Sigmoid colon (tissue), 7 donors: Measurements from ENCODE around the gene CRADD. TPM values are rescaled to one million over a fixed set of nuclear protein-coding genes. Genes with fewer than 3 reads are reported as not detected.
"Not testable (repeated sequence)": the region's sequence is repeated elsewhere in the genome, so short reads cannot be mapped to it uniquely, and the experiment has no call there.

ENCODE experiments used
- DNase-seq: peaks from one replicate; pipeline ENCODE4 v3.0.0-alpha.2; 2019
- H3K27ac ChIP-seq, 4 donors: fragments of 200-600 bp; sonication (generic); one replicate each; pipeline ENCODE4 v1.5.1; 2016 to 2019; ENCODE audit warnings: mild to moderate bottlenecking in 1 of 4
- H3K27me3 ChIP-seq, 3 donors: fragments of 200-600 bp; sonication (generic); one replicate each; pipeline ENCODE4 v1.5.1; 2019; ENCODE audit warnings: mild to moderate bottlenecking in 1 of 3
- H3K36me3 ChIP-seq, 4 donors: fragments of 200-600 bp; sonication (generic); one replicate each; pipeline ENCODE4 v1.5.1; 2016 to 2019
- H3K4me1 ChIP-seq, 4 donors: fragments of 200-600 bp; sonication (generic); one replicate each; pipeline ENCODE4 v1.5.1; 2017 to 2019
- H3K4me3 ChIP-seq, 4 donors: fragments of 200-600 bp; sonication (generic); one replicate each; pipeline ENCODE4 v1.5.1; 2017 to 2019; ENCODE audit warnings: mild to moderate bottlenecking in 2 of 4, moderate library complexity in 1 of 4
- H3K9me3 ChIP-seq, 4 donors: fragments of 200-600 bp in 3 of 4; sonication (generic) in 3 of 4; one replicate each; pipeline versions ENCODE4 v1.5.1 to v1.6.1; 2013 to 2019
- EP300 ChIP-seq, 4 donors: sonication (generic); formaldehyde crosslinking; IDR thresholded peaks; one replicate each; pipeline ENCODE4 v1.6.1; 2017; ENCODE audit warnings: antibody characterized with exemption in 4 of 4
- POLR2A ChIP-seq, 2 donors: fragments of 450-650 bp; IDR thresholded peaks; one replicate each; pipeline ENCODE4 v1.6.1; 2016; ENCODE audit warnings: antibody characterized with exemption in 2 of 2, mild to moderate bottlenecking in 2 of 2, moderate library complexity in 2 of 2
- POLR2AphosphoS5 ChIP-seq, 4 donors: sonication (generic); formaldehyde crosslinking; IDR thresholded peaks; one replicate each; pipeline ENCODE4 v1.6.1; 2017; ENCODE audit warnings: antibody characterized with exemption in 4 of 4
- WGBS, 2 donors: extraction: QIAGEN DNeasy Blood & Tissue Kit; methylation state at CpG; one replicate each; pipeline ENCODE4 v1.1.7; 2013; 5-methylcytosine and 5-hydroxymethylcytosine counted together
- intact Hi-C: fragments of 100-400 bp; cut with DNase I; formaldehyde crosslinking; loops from one replicate; pipeline ENCODE4 v1.15.1; 2023
- polyA plus RNA-seq, 3 donors: library from polyadenylated mRNA; stranded (reverse); fragments of 200-250 nt; gene quantifications; one replicate each; pipeline ENCODE4 v1.2.3, GENCODE V29; 2013
- total RNA-seq, 4 donors: library from RNA; depleted of rRNA; stranded (reverse); fragments of >200 nt; gene quantifications; one replicate each; pipeline ENCODE4 v1.1.0, GENCODE V29; 2016
- TF ChIP-seq, protein P1 (sequence below), 4 experiments: fragments of 450-650 bp in 3 of 4; fragments of 200-600 bp in 1 of 4; IDR thresholded peaks; one replicate each; pipeline ENCODE4 v1.5.1; 2016 to 2019; ENCODE audit warnings: antibody characterized with exemption in 4 of 4, mild to moderate bottlenecking in 3 of 4, moderate library complexity in 2 of 4
- donor health status: healthy with polysubstance abuse.
- donor health status: Bipolar disorder and iron deficiency.
- donor health status: healthy.

Gene CRADD
- total and polyA plus RNA-seq, 7 donors, result 14.1 to 98.9 (median 43.7) TPM

DNA sequence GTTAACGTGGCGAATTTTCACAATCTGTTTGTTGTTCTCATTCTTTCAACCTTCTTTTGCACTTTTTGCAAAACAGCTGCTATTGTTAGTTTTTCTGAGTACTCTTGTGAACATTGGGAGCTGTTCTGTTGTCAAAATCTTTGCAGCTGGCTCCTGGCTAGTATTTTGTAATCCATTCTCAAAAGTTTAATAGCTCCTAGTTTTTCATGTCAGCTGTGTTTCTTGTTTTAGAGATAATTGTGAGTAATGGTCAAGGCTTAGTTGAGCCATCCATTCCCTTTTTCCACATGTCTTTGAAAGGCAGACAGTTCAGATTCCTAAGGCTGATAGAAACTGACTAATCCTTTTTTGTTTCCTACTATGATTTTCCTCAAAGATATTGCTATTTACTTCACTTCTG is 39.1 kb upstream of the CRADD start:
- WGBS, 2 donors, result 66 to 67% methylated on average over 2 of the region's 2 CpGs
- no peak for DNase-seq
- no peaks in the 10 kb centered on the region for H3K4me1 ChIP-seq
- H3K27ac ChIP-seq, result no peak overlapping the region
- no peaks in the 10 kb centered on the region for H3K36me3 ChIP-seq
- intact Hi-C loops, result no loop called here
- TF ChIP-seq, protein P1, sequence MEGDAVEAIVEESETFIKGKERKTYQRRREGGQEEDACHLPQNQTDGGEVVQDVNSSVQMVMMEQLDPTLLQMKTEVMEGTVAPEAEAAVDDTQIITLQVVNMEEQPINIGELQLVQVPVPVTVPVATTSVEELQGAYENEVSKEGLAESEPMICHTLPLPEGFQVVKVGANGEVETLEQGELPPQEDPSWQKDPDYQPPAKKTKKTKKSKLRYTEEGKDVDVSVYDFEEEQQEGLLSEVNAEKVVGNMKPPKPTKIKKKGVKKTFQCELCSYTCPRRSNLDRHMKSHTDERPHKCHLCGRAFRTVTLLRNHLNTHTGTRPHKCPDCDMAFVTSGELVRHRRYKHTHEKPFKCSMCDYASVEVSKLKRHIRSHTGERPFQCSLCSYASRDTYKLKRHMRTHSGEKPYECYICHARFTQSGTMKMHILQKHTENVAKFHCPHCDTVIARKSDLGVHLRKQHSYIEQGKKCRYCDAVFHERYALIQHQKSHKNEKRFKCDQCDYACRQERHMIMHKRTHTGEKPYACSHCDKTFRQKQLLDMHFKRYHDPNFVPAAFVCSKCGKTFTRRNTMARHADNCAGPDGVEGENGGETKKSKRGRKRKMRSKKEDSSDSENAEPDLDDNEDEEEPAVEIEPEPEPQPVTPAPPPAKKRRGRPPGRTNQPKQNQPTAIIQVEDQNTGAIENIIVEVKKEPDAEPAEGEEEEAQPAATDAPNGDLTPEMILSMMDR (IDR thresholded peaks at IDR 0.05), result no peak
- TF ChIP-seq EP300 (IDR thresholded peaks at IDR 0.05) (no peak), POLR2A (IDR thresholded peaks at IDR 0.05) (no peak), POLR2AphosphoS5 (IDR thresholded peaks at IDR 0.05) (no peak)
- H3K27me3 ChIP-seq, result no peaks in the 10 kb centered on the region
- H3K9me3 ChIP-seq, result no peaks in the 10 kb centered on the region
- H3K4me3 ChIP-seq, result no peak overlapping the region

DNA sequence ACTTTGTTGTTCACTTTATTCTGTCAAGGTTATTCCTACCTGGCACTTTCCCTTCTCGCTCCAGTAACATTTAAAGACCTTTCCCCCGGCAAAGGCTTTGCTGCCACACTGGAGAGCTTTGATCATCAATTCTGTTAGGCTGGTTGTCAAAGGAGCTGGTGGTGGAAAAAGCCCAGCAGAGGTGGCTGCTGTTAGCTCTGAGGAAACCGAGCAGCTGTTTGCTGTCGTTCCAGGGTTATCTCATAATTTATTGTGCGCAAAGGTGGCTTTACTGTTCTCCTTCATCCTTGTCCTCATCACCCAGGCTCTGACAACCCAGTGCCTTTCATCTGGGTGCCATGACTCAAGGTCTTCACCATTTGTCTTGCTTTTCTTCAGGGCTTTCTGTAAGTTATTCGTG is 38.2 kb upstream of the CRADD start:
- Histone ChIP-seq H3K36me3 (no peaks in the 10 kb centered on the region), H3K9me3 (no peaks in the 10 kb centered on the region), H3K27me3 (no peaks in the 10 kb centered on the region), H3K27ac (no peak overlapping the region), H3K4me1 (no peaks in the 10 kb centered on the region), H3K4me3 (no peak overlapping the region)
- intact Hi-C loops, result no loop called here
- TF ChIP-seq EP300 (IDR thresholded peaks at IDR 0.05) (no peak), POLR2AphosphoS5 (IDR thresholded peaks at IDR 0.05) (no peak), POLR2A (IDR thresholded peaks at IDR 0.05) (no peak)
- TF ChIP-seq, protein P1 (IDR thresholded peaks at IDR 0.05), result no peak
- no peak for DNase-seq
- WGBS, 2 donors, result 27 to 64% methylated on average over 6 of the region's 6 CpGs

DNA sequence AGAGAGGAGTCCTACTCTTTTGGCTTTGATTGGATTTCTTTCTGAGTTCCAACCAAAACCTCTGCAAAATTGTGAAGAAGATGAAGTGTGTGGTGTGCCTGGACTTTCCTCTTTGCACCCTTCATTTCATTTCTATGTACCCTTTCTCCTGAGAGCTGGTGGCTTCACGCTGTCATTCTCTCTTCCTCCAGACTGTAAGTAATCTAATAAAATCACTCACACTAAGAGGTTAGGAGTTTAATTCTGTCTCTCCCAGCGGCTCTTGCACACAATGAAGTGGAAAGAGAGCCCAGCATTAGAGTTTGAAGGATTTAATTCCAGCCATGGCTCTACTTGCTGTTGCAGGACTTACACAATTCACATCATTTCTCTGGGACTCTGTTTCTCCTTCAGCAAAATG is 37.8 kb upstream of the CRADD start:
- no peak for DNase-seq
- no peak overlapping the region for H3K27ac ChIP-seq
- WGBS, 2 donors, result 53 to 64% methylated on average over 2 of the region's 2 CpGs

DNA sequence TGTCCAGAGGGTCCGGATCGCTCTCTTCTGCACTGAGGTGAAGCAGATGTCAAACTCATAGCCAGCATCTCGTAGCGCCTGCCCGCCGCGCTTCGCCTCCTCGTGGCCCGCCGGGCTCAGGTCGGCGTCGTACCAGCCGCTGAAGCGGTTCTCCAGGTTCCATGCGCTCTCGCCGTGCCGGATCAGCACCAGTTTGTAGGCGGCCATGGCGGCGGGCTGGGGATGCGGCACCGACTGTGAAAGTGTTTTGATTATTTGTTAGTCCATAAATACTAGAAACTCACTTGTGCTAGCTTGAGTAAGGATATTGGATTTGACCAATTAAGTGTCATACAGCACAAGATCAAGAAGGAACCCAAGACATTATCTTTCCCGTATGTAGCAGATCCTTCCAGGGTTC is 35.8 kb upstream of the CRADD start:
- H3K27ac ChIP-seq, DNase-seq, H3K27me3 ChIP-seq: not testable (repeated sequence)

More for the DNA sequence above, 37.8 kb upstream of the CRADD start:
- no peak overlapping the region for H3K4me3 ChIP-seq
- H3K4me1 ChIP-seq, result no peaks in the 10 kb centered on the region
- H3K9me3 ChIP-seq, result no peaks in the 10 kb centered on the region
- no peaks in the 10 kb centered on the region for H3K27me3 ChIP-seq
- TF ChIP-seq, protein P1 (IDR thresholded peaks at IDR 0.05), result no peak
- TF ChIP-seq POLR2A (IDR thresholded peaks at IDR 0.05) (no peak), POLR2AphosphoS5 (IDR thresholded peaks at IDR 0.05) (no peak), EP300 (IDR thresholded peaks at IDR 0.05) (no peak)
- intact Hi-C loops, result no loop called here
- H3K36me3 ChIP-seq, result no peaks in the 10 kb centered on the region

DNA sequence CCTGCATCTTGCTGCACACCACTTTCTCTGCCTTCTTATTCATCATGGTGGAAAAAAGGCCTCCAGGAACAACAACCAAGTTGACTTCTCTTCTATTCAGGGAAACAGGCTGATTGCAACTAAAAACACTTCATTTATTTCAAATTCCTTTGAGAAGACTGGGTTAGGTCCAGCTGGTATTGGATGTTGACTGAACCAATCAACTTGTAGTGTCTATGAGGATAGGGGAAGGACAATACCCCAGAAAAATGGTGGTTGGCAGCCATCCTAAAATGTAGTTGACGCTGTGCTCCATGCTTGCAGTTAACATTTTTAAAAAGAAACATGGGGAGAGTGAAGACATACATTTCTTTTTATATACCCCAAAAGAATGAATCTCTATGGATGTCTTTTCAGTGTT is 34.4 kb upstream of the CRADD start:
- no peak overlapping the region for H3K27ac ChIP-seq
- intact Hi-C loops, result no loop called here
- no peaks in the 10 kb centered on the region for H3K4me1 ChIP-seq
- no peaks in the 10 kb centered on the region for H3K36me3 ChIP-seq
- no peaks in the 10 kb centered on the region for H3K27me3 ChIP-seq
- no peak for DNase-seq
- TF ChIP-seq POLR2A (IDR thresholded peaks at IDR 0.05), result no peak
- no peak for TF ChIP-seq POLR2AphosphoS5 (IDR thresholded peaks at IDR 0.05)
- TF ChIP-seq, protein P1 (IDR thresholded peaks at IDR 0.05), result no peak
- no peak for TF ChIP-seq EP300 (IDR thresholded peaks at IDR 0.05)
- H3K9me3 ChIP-seq, result no peaks in the 10 kb centered on the region
- H3K4me3 ChIP-seq, result no peak overlapping the region
- WGBS, 2 donors, result 87 to 95% methylated on average over 1 of the region's 1 CpG

More for the DNA sequence above, 35.8 kb upstream of the CRADD start:
- H3K4me1 ChIP-seq, H3K36me3 ChIP-seq, H3K4me3 ChIP-seq, intact Hi-C loops, H3K9me3 ChIP-seq: not testable (repeated sequence)
- 97 to 98% methylated on average over 10 of the region's 26 CpGs for WGBS, 2 donors
